ENCODE results near the gene ADGRB3. TPM values are rescaled to one million over a fixed set of nuclear protein-coding genes. Genes with fewer than 3 reads are reported as not detected.

Gene ADGRB3
- polyA plus RNA-seq (2011; rRNA removed), result not detected in 2 replicates
- not detected in 2 replicates for polyA plus RNA-seq (2012; cell fraction: cytosol; rRNA removed)
- polyA plus RNA-seq (2012; cell fraction: nucleus; rRNA removed), result not detected in 2 replicates
- polyA plus RNA-seq (2017; fragmentation: RNase III; extraction: RNeasy Plus Mini Kit Qiagen cat#74134 plus additional on column Dnase treatment), result not detected in 3 replicates
- 0.33 TPM in 1 of 2 replicates, not detected in the other for polyA minus RNA-seq (2011; rRNA and poly(A)+ RNA removed)

DNA sequence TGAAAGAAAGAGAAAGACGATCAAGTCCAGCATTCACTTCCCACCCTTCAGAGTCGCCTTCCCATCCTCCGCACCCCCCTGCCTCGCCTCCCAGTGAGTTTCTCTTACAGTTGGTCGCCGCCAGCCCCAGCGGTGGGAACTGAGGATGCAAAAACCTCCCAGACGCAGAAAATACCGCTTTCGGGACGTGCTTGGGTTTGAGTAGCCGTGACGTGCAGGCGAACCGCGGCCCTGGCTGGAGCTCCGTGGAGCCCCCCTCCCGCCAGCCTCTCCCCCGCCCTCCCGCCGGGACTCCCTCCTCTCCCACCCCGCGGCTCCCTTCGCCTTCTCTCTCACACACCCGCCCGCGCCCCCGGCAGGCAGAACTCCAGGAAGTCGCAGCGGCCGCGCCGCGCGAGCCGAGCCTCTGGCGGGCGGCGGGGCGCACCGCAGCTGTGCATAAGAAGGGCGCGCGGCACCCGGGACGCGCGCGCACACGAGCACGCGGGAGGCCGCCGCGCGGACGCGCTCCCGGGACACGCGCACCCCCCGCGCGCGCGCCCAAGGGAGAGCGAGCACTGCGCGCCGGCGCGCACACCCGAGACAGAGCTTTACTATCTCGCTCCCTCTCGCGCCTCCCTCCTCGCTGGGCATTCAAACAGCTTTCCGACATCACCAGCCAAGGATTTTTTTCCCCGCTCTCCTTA is at the start of gene ADGRB3:
ADGRB3 (plus strand) TSS at position 557 of the 686 bp plus-strand sequence. CDS start 3,394 bp downstream, outside the sequence.
- CTCF ChIA-PET, result interaction anchor here (1.0 kb wide), 1 partner anchor 1532 kb away, joined by 3 read pairs; no protein-coding TSS in a partner anchor
- Histone ChIP-seq H3K4me1 (no peaks in the 10 kb centered on the region), H3K4me3 (peak within 1 kb of the TSS; percentile 58), H3K27ac (no peak within 1 kb of the TSS), H3K4me2 (peak within 1 kb of the TSS; percentile 93), H3K9me3 (no peaks in the 10 kb centered on the region)
- 0% methylated on average over 13 of the region's 79 CpGs for WGBS (ENCODE audit: missing lambda C conversion rate)
- POLR2A ChIA-PET, result no interaction called here
- FAIRE-seq, result no peak
- TF ChIP-seq HOXB5 (CRISPR knock-in tag; IDR thresholded peaks at IDR 0.05), result 0 out of 2 replicates have a peak, but pooled peaks have one; percentile 28
- no peak for TF ChIP-seq CBX8 (IDR thresholded peaks at IDR 0.05)
- peak; percentile 9 to 38 for DNase-seq (ENCODE audit: low read depth in 1 of 2, low spot score in 1 of 2)
- ATAC-seq, result peak; percentile 76 to 90

DNA sequence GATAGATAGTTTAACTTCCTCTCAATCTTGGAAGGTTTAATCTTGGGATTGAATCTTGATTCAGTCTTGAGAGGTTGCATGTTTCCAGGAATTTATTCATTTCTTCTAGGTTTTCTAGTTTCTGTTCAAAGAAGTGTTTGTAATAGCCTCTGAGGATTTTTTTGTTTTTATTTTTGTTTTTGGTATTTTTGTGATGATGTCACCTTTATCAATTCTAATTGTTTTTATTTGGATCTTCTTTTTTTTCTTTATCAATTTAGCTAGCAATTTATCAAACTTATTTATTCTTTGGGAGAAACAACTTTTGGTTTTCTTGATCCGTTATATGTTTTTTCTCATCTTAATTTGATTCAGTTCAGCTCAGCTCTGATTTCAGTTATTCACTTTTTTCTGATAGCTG is 41.5 kb upstream of the ADGRB3 start:
- DNase-seq (ENCODE audit: low read depth in 1 of 2, low spot score in 1 of 2) (no peak), ATAC-seq (no peak), FAIRE-seq (no peak)
- ChIA-PET POLR2A (no interaction called here), CTCF (no interaction called here)
- Histone ChIP-seq H3K4me1 (no peaks in the 10 kb centered on the region), H3K27ac (no peak overlapping the region), H3K4me2 (no peak overlapping the region), H3K9me3 (no peaks in the 10 kb centered on the region), H3K4me3 (no peak overlapping the region)
- TF ChIP-seq EHF (CRISPR knock-in tag; IDR thresholded peaks at IDR 0.05) (no peak), EP300 (IDR thresholded peaks at IDR 0.05) (no peak), CBX8 (IDR thresholded peaks at IDR 0.05) (no peak), MAFK (IDR thresholded peaks at IDR 0.05; ENCODE audit: partially characterized antibody) (no peak), RFX5 (IDR thresholded peaks at IDR 0.05) (no peak), CHD4 (IDR thresholded peaks at IDR 0.05; ENCODE audit: borderline replicate concordance) (no peak), FOSB (CRISPR knock-in tag; IDR thresholded peaks at IDR 0.05) (no peak), RCOR1 (IDR thresholded peaks at IDR 0.05; ENCODE audit: low read depth, low read length) (no peak), HEYL (CRISPR knock-in tag; IDR thresholded peaks at IDR 0.05) (no peak), RAD21 (conservative IDR thresholded peaks at IDR 0.05 in 1 of 2, IDR thresholded peaks at IDR 0.05 in 1 of 2) (no peak), SREBF2 (IDR thresholded peaks at IDR 0.05) (no peak), MAZ (IDR thresholded peaks at IDR 0.05; ENCODE audit: borderline replicate concordance, low read depth, low read length) (no peak), SMC3 (IDR thresholded peaks at IDR 0.05) (no peak), HOXA7 (CRISPR knock-in tag; IDR thresholded peaks at IDR 0.05) (no peak)
- TF ChIP-seq, protein P1, sequence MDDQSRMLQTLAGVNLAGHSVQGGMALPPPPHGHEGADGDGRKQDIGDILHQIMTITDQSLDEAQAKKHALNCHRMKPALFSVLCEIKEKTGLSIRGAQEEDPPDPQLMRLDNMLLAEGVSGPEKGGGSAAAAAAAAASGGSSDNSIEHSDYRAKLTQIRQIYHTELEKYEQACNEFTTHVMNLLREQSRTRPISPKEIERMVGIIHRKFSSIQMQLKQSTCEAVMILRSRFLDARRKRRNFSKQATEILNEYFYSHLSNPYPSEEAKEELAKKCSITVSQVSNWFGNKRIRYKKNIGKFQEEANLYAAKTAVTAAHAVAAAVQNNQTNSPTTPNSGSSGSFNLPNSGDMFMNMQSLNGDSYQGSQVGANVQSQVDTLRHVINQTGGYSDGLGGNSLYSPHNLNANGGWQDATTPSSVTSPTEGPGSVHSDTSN (IDR thresholded peaks at IDR 0.05), result no peak
- TF ChIP-seq, protein P2, sequence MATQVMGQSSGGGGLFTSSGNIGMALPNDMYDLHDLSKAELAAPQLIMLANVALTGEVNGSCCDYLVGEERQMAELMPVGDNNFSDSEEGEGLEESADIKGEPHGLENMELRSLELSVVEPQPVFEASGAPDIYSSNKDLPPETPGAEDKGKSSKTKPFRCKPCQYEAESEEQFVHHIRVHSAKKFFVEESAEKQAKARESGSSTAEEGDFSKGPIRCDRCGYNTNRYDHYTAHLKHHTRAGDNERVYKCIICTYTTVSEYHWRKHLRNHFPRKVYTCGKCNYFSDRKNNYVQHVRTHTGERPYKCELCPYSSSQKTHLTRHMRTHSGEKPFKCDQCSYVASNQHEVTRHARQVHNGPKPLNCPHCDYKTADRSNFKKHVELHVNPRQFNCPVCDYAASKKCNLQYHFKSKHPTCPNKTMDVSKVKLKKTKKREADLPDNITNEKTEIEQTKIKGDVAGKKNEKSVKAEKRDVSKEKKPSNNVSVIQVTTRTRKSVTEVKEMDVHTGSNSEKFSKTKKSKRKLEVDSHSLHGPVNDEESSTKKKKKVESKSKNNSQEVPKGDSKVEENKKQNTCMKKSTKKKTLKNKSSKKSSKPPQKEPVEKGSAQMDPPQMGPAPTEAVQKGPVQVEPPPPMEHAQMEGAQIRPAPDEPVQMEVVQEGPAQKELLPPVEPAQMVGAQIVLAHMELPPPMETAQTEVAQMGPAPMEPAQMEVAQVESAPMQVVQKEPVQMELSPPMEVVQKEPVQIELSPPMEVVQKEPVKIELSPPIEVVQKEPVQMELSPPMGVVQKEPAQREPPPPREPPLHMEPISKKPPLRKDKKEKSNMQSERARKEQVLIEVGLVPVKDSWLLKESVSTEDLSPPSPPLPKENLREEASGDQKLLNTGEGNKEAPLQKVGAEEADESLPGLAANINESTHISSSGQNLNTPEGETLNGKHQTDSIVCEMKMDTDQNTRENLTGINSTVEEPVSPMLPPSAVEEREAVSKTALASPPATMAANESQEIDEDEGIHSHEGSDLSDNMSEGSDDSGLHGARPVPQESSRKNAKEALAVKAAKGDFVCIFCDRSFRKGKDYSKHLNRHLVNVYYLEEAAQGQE (IDR thresholded peaks at IDR 0.05), result no peak
- 35% methylated on average over 1 of the region's 1 CpG for WGBS (ENCODE audit: missing lambda C conversion rate)

DNA sequence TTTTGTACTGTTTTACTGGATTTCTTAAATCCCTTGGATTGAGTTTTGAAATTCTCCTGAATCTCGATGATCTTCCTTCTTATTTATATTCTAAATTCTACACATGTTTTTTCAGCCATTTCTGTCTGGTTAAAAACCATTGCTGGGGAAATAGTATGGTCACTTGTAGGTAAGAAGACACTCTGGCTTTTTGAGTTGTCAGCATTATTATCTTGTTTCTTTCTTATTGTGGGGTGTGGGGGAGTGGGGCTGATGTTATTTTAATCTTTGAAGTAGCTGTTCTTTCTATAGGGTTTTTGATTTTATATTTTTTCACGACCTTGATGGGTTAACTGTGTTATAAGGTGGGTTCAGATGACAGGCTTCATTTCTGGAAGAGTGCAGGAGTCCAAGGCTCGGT is 37.4 kb upstream of the ADGRB3 start:
- H3K4me1 ChIP-seq, result no peaks in the 10 kb centered on the region
- no peak overlapping the region for H3K4me3 ChIP-seq
- DNase-seq (ENCODE audit: low read depth in 1 of 2, low spot score in 1 of 2), result no peak
- ChIA-PET CTCF (no interaction called here), POLR2A (no interaction called here)
- no peak for FAIRE-seq
- H3K9me3 ChIP-seq, result no peaks in the 10 kb centered on the region
- TF ChIP-seq NR3C1 (IDR thresholded peaks at IDR 0.05), result no peak
- TF ChIP-seq, protein P1 (IDR thresholded peaks at IDR 0.05), result no peak
- peak; percentile 6 for TF ChIP-seq MAFK (IDR thresholded peaks at IDR 0.05; ENCODE audit: partially characterized antibody)
- no peak for TF ChIP-seq MYC (IDR thresholded peaks at IDR 0.05; ENCODE audit: borderline replicate concordance, low read length)
- TF ChIP-seq FOXS1 (CRISPR knock-in tag; IDR thresholded peaks at IDR 0.05), result no peak
- TF ChIP-seq CHD2 (IDR thresholded peaks at IDR 0.05; ENCODE audit: low read length, partially characterized antibody), result no peak
- no peak for TF ChIP-seq NFE2L2 (conservative IDR thresholded peaks at IDR 0.05; ENCODE audit: low read length)
- no peak for TF ChIP-seq ZFP36 (IDR thresholded peaks at IDR 0.05; ENCODE audit: borderline replicate concordance, partially characterized antibody)
- no peak for ATAC-seq
- no peak overlapping the region for H3K4me2 ChIP-seq
- 0% methylated on average over 3 of the region's 3 CpGs for WGBS (ENCODE audit: missing lambda C conversion rate)
- H3K27ac ChIP-seq, result no peak overlapping the region

All from A549 (cell line).